Stomach (tissue), 9 donors: ENCODE measurements around the gene HTATSF1. TPM values are rescaled to one million over a fixed set of nuclear protein-coding genes. Genes with fewer than 3 reads are reported as not detected.

Experiments
- DNase-seq, 2 donors: peaks; one replicate each; pipeline versions ENCODE4 v3.0.0 to v3.0.0-alpha.2; 2013 to 2019
- H3K27ac ChIP-seq, 5 donors: fragments of 200-600 bp in 4 of 5; sonication (generic) in 4 of 5; one replicate each; pipeline ENCODE4 v1.5.1; 2013 to 2019; ENCODE audit warnings: mild to moderate bottlenecking in 1 of 5, moderate library complexity in 1 of 5
- H3K27me3 ChIP-seq, 3 donors: fragments of 200-600 bp; sonication (generic); one replicate each; pipeline ENCODE4 v1.5.1; 2017 to 2019; ENCODE audit warnings: mixed run types in 1 of 3
- H3K36me3 ChIP-seq, 4 donors: fragments of 200-600 bp; sonication (generic); 1 replicate in 3 of 4; 2 replicates in 1 of 4; pipeline ENCODE4 v1.5.1; 2016 to 2019
- H3K4me1 ChIP-seq, 4 donors: fragments of 200-600 bp; sonication (generic); one replicate each; pipeline ENCODE4 v1.5.1; 2016 to 2019
- H3K4me3 ChIP-seq, 4 donors: fragments of 200-600 bp; sonication (generic) in 3 of 4; one replicate each; pipeline ENCODE4 v1.5.1; 2016 to 2019; ENCODE audit warnings: mild to moderate bottlenecking in 1 of 4
- H3K9me3 ChIP-seq, 4 donors: fragments of 200-600 bp; sonication (generic); one replicate each; pipeline ENCODE4 v1.5.1; 2016 to 2019
- CTCF ChIP-seq, 7 experiments: fragments of 450-650 bp in 4 of 7; fragments of 200-600 bp in 3 of 7; sonication (generic) in 3 of 7; IDR thresholded peaks; one replicate each; pipeline ENCODE4 v1.5.1; 2016 to 2019; ENCODE audit warnings: antibody characterized with exemption in 7 of 7, control low read depth in 2 of 7, mild to moderate bottlenecking in 1 of 7
- EP300 ChIP-seq: sonication (generic); formaldehyde crosslinking; IDR thresholded peaks from one replicate; pipeline ENCODE4 v1.6.1; 2017; ENCODE audit warnings: antibody characterized with exemption
- POLR2A ChIP-seq, 4 donors: fragments of 450-650 bp; IDR thresholded peaks; one replicate each; pipeline ENCODE4 v1.6.1; 2016; ENCODE audit warnings: antibody characterized with exemption in 4 of 4, control low read depth in 2 of 4, mild to moderate bottlenecking in 1 of 4, moderate library complexity in 1 of 4
- POLR2AphosphoS5 ChIP-seq, 3 donors: sonication (generic); formaldehyde crosslinking; IDR thresholded peaks; one replicate each; pipeline ENCODE4 v1.6.1; 2016; ENCODE audit warnings: antibody characterized with exemption in 3 of 3
- WGBS, 5 donors: extraction: QIAGEN DNeasy Blood & Tissue Kit in 3 of 5; methylation state at CpG; one replicate each; pipeline versions ENCODE4 v1.1.5 to v1.1.7; 2013 to 2018; 5-methylcytosine and 5-hydroxymethylcytosine counted together
- intact Hi-C: fragments of 100-400 bp; cut with DNase I; formaldehyde crosslinking; loops from one replicate; pipeline ENCODE4 v1.15.1; 2023; ENCODE audit warnings: low total_unique reads
- polyA plus RNA-seq, 3 donors: library from polyadenylated mRNA; stranded (reverse); fragments of 200-250 nt; gene quantifications; one replicate each; pipeline ENCODE4 v1.2.3, GENCODE V29; 2013
- total RNA-seq, 5 donors: library from RNA; depleted of rRNA; stranded (reverse); fragments of >200 nt; gene quantifications; one replicate each; pipeline versions ENCODE4 v1.1.0 to v1.2.3, GENCODE V29; 2014 to 2016
- donor health status: healthy with polysubstance abuse.
- donor health status: Bipolar disorder and iron deficiency.
- donor health status: healthy.

The HTATSF1 gene
- total and polyA plus RNA-seq, 8 donors = 18.3 to 77.0 (median 39.3) TPM

- WGBS, 5 donors = 46 to 64% (median 56%) methylated on average over 3 of the region's 3 CpGs
- TF ChIP-seq CTCF (IDR thresholded peaks at IDR 0.05) = no peak
- TF ChIP-seq POLR2A (IDR thresholded peaks at IDR 0.05) = no peak
- TF ChIP-seq POLR2AphosphoS5 (IDR thresholded peaks at IDR 0.05) = no peak
- no peak for TF ChIP-seq EP300
- no peak overlapping the region for H3K4me3 ChIP-seq
- intact Hi-C loops = no loop called here
- no peak for DNase-seq
- H3K27me3 ChIP-seq = peaks cover 0 to 3% (median 0%) of the 10 kb centered on the region in 3 donors
- H3K9me3 ChIP-seq = no peaks in the 10 kb centered on the region
- H3K4me1 ChIP-seq = no peaks in the 10 kb centered on the region
- no peaks in the 10 kb centered on the region for H3K36me3 ChIP-seq
- H3K27ac ChIP-seq = no peak overlapping the region
Measured at GRCh38 chrX:136475236-136475635, 22.2 kb upstream of the HTATSF1 start.

- Histone ChIP-seq H3K4me3 (no peak overlapping the region), H3K27me3 (no peaks in the 10 kb centered on the region), H3K36me3 (no peaks in the 10 kb centered on the region), H3K9me3 (no peaks in the 10 kb centered on the region), H3K27ac (no peak overlapping the region), H3K4me1 (no peaks in the 10 kb centered on the region)
- intact Hi-C loops = no loop called here
- DNase-seq = no peak
- TF ChIP-seq CTCF (IDR thresholded peaks at IDR 0.05) (no peak), POLR2AphosphoS5 (IDR thresholded peaks at IDR 0.05) (no peak), EP300 (no peak), POLR2A (IDR thresholded peaks at IDR 0.05) (no peak)
- WGBS, 5 donors = 77 to 97% (median 89%) methylated on average over 2 of the region's 2 CpGs
Measured at GRCh38 chrX:136476501-136476900, 20.9 kb upstream of the HTATSF1 start.

GRCh38 chrX:136477026-136477425 is 20.4 kb upstream of the HTATSF1 start:
- Histone ChIP-seq H3K4me3 (no peak overlapping the region), H3K27me3 (no peaks in the 10 kb centered on the region), H3K4me1 (no peaks in the 10 kb centered on the region), H3K9me3 (no peaks in the 10 kb centered on the region), H3K36me3 (no peaks in the 10 kb centered on the region), H3K27ac (no peak overlapping the region)
- 65 to 80% (median 69%) methylated on average over 2 of the region's 2 CpGs for WGBS, 5 donors
- DNase-seq = no peak
- intact Hi-C loops = no loop called here
- TF ChIP-seq POLR2AphosphoS5 (IDR thresholded peaks at IDR 0.05) (no peak), EP300 (no peak), CTCF (IDR thresholded peaks at IDR 0.05) (no peak), POLR2A (IDR thresholded peaks at IDR 0.05) (no peak)

GRCh38 chrX:136480383-136480782 is 17.0 kb upstream of the HTATSF1 start:
- peak in 1 of 2 donors; percentile 36 for DNase-seq
- Histone ChIP-seq H3K9me3 (no peaks in the 10 kb centered on the region), H3K36me3 (no peaks in the 10 kb centered on the region), H3K27me3 (no peaks in the 10 kb centered on the region), H3K4me1 (no peaks in the 10 kb centered on the region), H3K4me3 (no peak overlapping the region), H3K27ac (no peak overlapping the region)
- intact Hi-C loops = no loop called here
- no peak for TF ChIP-seq CTCF (IDR thresholded peaks at IDR 0.05)
- no peak for TF ChIP-seq POLR2AphosphoS5 (IDR thresholded peaks at IDR 0.05)
- no peak for TF ChIP-seq POLR2A (IDR thresholded peaks at IDR 0.05)
- no peak for TF ChIP-seq EP300
- WGBS, 5 donors = 25 to 46% (median 36%) methylated on average over 4 of the region's 4 CpGs
